H7 (cell line): Measurements from ENCODE around the gene TDRD1. TPM values are rescaled to one million over a fixed set of nuclear protein-coding genes. Genes with fewer than 3 reads are reported as not detected.
A peak's percentile ranks its signal among the peaks of the same experiment; 100 is the strongest.

ENCODE experiments used
- DNase-seq: peaks from one replicate; pipeline ENCODE4 v3.0.0; 2012
- H3K27me3 ChIP-seq: 2 replicates; pipeline ENCODE4 v1.6.0; 2011; ENCODE audit warnings: mild to moderate bottlenecking, low read length; ENCODE audit not compliant: control insufficient read depth, insufficient read depth
- H3K36me3 ChIP-seq: replicated peaks from 2 replicates; pipeline ENCODE4 v1.5.1; 2011; ENCODE audit warnings: low read length; ENCODE audit not compliant: control insufficient read depth, insufficient read depth
- H3K4me3 ChIP-seq: 2 replicates; pipeline ENCODE4 v1.5.1; 2011; ENCODE audit warnings: low read depth, mild to moderate bottlenecking, control low read depth, low read length, moderate library complexity; ENCODE audit not compliant: insufficient read depth
- total RNA-seq: library from RNA; depleted of rRNA; stranded (reverse); fragments of >200 nt; shearing (Covaris generic); gene quantifications from 2 replicates; pipeline ENCODE4 v1.2.3, GENCODE V29; 2014

The TDRD1 gene
- total RNA-seq, 1 experiment from 2014 or later, result 0.14 TPM

DNA sequence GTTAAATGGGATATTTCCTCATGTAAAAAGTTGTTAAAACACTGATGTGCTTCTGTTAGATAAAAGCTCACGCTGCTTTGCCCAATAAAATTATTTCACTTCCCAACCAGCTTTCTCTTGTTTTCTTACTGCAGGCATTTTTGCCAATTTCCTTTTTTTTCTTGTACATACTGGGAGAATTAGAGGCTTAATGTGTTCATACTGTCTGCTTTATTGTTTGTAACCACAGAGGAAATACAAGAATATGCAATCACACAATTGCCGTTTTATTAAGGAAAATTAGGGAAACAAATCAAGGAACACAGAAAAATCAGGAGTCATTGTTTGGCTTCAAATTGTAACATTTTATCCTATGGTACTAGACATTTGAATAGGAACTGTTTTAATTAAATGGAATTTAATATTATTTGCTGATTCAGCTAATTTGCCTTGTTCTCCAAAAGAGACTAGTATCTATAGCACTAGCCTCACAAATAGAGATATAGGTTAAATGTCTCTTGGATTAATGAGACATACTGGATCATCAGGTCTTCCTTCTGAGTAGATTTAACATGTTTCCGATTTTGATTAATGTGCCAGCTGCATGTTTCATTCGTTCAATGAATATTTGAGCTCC is 53.5 kb downstream of the TDRD1 start:
- DNase-seq, result no peak
- H3K36me3 ChIP-seq, result no peaks in the 10 kb centered on the region
- H3K4me3 ChIP-seq, result no peak overlapping the region
- peaks cover 1% of the 10 kb centered on the region; the same call in 1 of the 2 replicates for H3K27me3 ChIP-seq

DNA sequence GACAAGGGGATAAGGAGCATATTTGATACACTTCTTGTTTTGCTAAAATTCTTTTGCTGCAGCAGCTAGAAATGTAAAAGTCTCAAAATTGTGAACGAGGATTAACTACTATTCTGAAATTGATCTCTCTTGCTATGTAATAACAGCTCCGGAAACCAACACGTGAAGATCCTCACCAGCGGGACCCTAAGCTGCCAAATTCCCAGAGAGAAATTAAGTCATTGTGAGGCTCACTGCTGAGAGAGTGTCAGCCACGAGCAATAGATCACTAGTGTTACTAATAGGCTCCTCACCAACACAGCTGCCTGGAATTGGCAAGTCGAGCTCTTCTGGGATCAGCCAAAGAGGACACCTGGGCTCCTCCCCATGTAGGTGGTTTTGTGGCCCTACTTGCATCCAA is 54.3 kb downstream of the TDRD1 start:
- no peak overlapping the region for H3K4me3 ChIP-seq
- no peak for DNase-seq
- H3K27me3 ChIP-seq, result peaks cover 7% of the 10 kb centered on the region
- H3K36me3 ChIP-seq, result no peaks in the 10 kb centered on the region

DNA sequence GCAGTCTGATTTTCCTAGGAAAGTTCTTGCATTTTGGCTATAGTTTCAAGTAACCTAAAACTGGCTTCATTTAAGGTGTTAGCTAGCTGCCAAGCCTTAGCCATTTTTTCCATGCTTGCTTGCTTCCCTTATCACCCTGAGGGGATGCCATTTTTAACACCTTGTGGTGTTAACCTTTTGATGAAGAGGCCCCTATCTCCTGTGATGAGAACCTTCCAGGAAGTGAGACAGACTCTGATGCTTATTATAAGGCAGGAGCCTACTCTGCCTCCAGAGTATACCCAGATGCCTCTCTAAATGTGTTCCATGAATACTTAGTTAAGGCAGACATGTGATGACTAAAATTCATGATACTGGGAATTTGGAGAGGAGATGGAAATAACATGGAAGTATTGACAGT is 55.0 kb downstream of the TDRD1 start:
- Histone ChIP-seq H3K36me3 (no peaks in the 10 kb centered on the region), H3K4me3 (no peak overlapping the region), H3K27me3 (peaks cover 13% of the 10 kb centered on the region)
- no peak for DNase-seq

DNA sequence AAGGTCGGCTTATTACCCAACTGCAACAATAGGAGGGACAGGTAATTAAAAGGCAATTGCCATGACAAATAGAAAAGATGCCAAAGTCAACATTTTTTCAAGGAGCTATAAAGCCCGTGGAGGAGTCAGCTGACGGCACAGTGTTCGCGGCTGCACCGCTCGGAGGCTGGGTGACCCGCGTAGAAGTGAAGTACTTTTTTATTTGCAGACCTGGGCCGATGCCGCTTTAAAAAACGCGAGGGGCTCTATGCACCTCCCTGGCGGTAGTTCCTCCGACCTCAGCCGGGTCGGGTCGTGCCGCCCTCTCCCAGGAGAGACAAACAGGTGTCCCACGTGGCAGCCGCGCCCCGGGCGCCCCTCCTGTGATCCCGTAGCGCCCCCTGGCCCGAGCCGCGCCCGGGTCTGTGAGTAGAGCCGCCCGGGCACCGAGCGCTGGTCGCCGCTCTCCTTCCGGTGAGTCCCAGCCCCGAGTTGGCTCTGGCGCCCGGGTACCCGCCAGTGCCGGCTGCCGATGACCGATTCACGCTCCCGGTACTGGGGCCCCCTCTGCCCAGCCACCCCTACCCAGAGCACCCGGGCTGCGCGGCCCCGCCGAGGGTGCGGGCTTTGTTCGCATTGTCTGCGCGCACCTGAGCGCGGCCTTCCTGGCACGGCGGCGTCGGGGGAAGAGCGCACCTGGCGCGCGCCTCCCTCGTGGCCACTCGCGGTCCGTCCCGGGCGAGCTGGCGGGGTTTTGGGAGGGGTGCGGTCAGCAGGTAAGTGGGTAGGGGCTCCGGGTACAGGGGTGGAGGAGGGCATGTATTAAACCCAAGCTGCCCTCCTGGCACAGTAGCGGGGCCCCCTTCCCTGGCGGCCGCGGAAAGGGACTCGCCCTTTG is 60.2 kb downstream of the TDRD1 start, which contains the start of gene VWA2:
VWA2 (plus strand) TSS at position 138 of the 877 bp plus-strand sequence. CDS start 9,460 bp downstream, outside the sequence.
- Histone ChIP-seq H3K36me3 (no peaks in the 10 kb centered on the region), H3K4me3 (peak within 1 kb of the TSS; percentile 55), H3K27me3 (peaks cover 37% of the 10 kb centered on the region)
- DNase-seq, result peak; percentile 87

DNA sequence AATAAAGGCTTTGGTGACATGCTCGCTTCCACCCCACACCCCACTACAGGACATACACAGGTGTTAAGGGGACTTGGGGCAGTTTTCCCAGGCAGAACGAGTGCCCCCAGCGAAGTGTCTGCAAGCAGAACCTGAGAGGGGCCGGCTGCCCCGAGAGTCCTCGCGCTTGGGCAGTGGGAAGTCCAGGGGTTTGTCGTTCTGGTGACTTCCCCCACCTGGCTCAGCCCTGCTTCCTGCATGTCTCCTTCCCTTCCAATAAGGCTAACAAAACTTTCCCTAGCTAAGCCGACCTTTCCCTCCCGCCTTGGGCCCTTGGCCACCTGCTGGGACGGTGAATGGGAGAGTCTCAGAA is 60.8 kb downstream of the TDRD1 start:
- no peak for DNase-seq

DNA sequence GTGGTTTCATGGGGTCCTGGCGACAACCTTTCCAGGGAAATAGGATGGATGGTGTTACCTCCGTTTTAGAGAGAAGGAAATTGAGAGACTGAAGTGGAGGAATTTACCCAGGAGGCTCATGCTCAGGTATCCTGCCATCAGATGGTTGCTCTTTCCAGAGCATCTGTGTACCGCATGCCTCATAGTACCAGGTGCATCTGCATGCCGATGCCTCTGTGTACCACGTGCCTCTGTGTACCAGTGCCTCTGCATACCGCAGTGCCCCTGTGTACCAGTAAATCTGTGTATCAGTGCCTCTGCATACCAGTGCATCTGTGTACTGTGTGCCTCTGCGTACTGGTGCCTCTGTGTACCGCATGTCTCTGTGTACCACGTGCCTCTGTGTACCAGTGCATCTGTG is 63.1 kb downstream of the TDRD1 start:
- Histone ChIP-seq H3K4me3 (no peak overlapping the region), H3K36me3 (no peaks in the 10 kb centered on the region), H3K27me3 (peaks cover 37% of the 10 kb centered on the region)
- no peak for DNase-seq

More for the DNA sequence above, 60.8 kb downstream of the TDRD1 start:
- peaks cover 37% of the 10 kb centered on the region for H3K27me3 ChIP-seq
- H3K36me3 ChIP-seq, result no peaks in the 10 kb centered on the region
- H3K4me3 ChIP-seq, result peak overlapping the region; percentile 55

DNA sequence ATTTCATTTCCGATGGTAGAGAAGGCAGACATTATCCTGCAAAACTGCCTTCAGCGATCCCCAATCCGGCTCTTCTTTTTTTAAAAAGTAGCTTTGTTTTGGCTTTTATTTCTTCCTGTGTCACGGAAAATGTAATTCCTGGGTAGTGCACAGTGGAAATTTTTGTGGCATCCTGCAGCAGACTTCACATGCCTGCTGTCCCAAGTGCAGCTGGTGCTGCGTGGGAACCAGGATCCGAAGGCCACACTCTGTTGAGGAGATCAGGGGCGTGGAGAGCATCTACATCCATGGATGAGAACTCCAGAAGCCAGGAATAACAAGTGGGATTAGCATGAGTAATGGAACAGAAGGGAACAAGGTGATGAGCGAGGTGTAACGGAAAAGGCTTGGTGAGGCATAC is 64.5 kb downstream of the TDRD1 start:
- no peak for DNase-seq
- no peaks in the 10 kb centered on the region for H3K36me3 ChIP-seq
- no peak overlapping the region for H3K4me3 ChIP-seq
- H3K27me3 ChIP-seq, result peaks cover 28% of the 10 kb centered on the region

DNA sequence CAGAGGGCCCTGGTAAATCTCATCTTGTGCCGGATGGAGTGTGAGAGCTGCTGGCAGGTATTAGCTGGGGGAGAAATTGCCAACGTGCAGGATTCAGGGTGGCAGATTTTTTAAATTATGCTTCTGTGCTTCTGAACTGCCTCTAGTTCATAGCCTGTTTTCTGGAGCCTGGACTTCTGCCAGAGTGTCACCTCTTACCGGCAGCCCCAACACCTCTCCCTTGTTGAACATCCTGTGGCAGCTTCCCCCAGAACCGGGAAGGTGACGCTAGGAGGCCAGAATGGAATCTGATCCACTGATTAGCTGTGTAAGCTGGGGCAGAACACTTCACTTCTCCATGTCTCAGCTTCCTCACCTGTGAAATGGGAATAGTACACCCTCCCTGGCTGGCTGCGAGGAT is 65.0 kb downstream of the TDRD1 start:
- DNase-seq, result no peak
- H3K4me3 ChIP-seq, result no peak overlapping the region
- peaks cover 23% of the 10 kb centered on the region for H3K27me3 ChIP-seq
- H3K36me3 ChIP-seq, result no peaks in the 10 kb centered on the region

DNA sequence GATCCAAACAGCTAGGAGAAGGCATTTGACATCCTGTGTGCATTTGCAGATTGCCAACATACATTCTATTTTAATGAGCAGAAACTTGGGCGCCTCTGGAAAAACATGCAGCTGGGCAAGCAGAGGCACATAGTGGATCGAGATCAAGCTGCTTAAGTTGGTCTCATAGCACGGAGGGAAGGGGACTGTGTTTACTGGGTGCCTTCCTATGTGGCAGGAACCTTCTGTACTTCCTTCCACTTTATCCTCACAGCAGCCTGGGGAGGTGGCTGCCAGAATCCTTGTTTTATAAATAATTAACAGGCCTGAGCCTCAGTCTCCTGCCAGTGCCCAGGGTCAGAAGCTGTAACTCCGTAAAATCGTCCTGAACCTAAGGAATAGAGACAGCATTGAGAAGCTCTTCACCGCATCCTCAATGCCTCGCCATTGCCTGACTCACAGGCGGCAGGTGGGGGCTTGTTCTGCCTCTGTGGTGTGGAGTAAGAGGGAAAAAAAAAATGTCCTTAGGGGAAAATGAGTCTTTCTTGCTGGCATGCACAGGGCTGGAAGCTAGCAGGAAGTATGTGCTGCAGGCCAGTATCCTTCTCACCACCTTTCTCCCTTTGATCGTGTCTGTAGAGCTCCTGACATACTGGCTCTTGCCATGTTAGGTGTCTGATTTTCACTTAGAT is 66.1 kb downstream of the TDRD1 start:
- Histone ChIP-seq H3K4me3 (no peak overlapping the region), H3K27me3 (peaks cover 12% of the 10 kb centered on the region), H3K36me3 (no peaks in the 10 kb centered on the region)
- no peak for DNase-seq

DNA sequence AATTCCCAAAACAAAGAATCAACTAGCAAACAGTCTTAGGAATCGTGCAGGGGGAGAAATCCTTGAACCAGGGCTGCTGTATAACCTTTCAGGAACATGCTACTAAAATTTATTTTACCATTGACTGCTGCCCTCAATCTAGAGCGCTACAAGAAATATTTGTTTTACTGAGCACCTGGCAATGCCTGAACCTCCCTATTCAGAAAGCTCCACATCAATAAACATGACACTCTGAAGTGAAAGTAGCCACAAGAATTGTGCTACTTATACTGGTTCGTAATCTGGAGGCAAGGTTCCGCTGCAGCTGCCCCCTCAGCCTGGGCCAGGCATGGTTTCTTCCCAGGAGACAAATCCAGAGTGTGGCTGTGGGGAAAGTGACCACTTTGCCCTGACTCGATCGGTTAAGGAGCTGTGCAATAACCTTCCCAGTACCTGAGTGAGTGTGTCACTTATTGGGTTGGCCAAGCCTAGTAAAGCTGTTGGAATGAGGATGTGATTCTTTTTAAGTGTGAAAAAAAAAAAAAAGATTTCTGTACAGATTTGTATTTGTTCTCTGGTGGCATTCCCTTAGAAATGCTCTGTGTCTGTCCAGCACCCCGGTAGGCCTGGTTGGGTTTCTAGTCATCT is 67.6 kb downstream of the TDRD1 start:
- no peaks in the 10 kb centered on the region for H3K36me3 ChIP-seq
- H3K27me3 ChIP-seq, result peaks cover 1% of the 10 kb centered on the region; the same call in 1 of the 2 replicates
- DNase-seq, result no peak
- H3K4me3 ChIP-seq, result no peak overlapping the region

DNA sequence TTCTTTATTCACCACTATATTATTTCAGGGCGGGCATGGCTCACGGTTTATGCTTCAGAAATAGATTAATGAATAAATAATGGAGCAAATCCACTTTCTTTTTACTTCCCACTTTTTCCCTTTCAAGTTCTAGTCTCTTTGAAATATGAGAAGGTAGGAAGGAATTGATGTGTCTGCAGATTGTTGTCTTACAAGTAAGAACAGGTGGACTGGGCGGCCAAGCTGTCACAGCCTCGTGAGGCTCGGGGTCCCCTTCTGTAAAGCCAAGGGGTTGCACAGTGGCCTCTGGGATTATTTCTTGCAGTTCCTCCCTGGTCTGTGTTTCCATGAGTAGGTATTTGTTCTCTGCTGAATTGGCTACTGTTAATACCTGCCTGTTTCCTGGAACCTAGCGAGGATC is 71.1 kb downstream of the TDRD1 start:
- H3K36me3 ChIP-seq, result no peaks in the 10 kb centered on the region
- no peaks in the 10 kb centered on the region for H3K27me3 ChIP-seq
- H3K4me3 ChIP-seq, result no peak overlapping the region
- DNase-seq, result no peak

DNA sequence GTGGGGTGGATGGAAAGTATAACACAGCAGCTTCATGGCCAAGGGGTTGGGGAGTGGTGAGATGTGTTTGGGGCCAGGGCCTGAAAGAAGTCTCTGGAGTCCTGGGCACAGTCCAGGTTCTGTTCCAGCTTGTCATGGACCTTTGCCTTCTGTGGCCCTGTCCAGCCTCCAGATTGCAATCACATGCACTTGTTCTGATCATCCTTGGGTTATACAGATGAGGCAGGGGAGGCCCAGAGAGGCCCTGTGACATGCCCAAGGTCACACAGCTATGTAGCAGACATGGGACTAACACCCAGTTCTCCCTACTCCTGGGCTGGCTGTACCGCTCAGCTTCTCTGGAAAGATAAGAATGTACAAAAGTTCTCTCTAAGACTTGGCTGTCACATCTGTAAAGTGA is 71.6 kb downstream of the TDRD1 start:
- DNase-seq, result no peak
- Histone ChIP-seq H3K27me3 (no peaks in the 10 kb centered on the region), H3K4me3 (no peak overlapping the region), H3K36me3 (no peaks in the 10 kb centered on the region)

DNA sequence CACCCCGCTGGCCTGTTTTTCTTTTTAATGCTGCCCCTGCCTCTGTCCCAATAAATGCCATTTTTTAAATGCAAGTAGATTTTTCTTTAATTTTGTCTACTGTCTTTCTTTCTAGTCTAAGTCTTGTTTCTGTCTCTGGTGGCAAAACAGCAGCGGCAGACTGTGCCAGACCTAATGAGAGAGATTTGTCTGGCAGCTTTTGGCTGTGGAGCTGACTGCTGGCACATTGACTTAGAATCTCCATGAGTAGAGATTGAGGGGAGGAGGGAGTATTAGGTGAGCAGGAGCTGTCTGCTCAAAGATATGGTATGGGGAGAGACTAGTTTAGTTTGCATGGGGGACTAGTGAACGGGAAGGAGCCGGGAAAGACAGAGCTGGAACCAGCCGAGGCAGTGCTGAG is 72.9 kb downstream of the TDRD1 start:
- Histone ChIP-seq H3K27me3 (no peaks in the 10 kb centered on the region), H3K36me3 (no peaks in the 10 kb centered on the region), H3K4me3 (no peak overlapping the region)
- no peak for DNase-seq

DNA sequence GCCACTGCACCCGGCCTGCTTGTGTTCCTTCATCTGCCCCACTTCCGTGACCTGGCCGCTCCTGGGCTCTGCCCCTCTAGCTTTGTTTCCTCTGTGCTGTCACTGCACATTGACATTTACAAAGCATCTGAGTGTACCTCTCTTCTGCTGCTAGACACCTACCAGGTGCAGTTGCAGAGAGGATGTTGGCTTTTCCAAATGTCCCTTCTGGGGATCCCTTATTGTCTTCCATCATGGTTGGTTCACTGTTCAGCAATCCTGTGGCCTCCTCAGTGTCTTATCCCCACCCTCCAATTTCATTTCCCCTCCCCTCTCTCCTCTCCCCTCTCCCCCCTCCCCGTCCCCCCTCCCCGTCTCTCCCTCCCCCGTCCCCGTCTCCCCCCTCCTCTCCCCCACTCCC is 73.7 kb downstream of the TDRD1 start:
- H3K4me3 ChIP-seq, result no peak overlapping the region
- DNase-seq, result no peak
- H3K36me3 ChIP-seq, result no peaks in the 10 kb centered on the region
- no peaks in the 10 kb centered on the region for H3K27me3 ChIP-seq
